Left ventricle myocardium inferior (tissue), 1 donor: ENCODE data around the gene C19orf25. TPM values are rescaled to one million over a fixed set of nuclear protein-coding genes. Genes with fewer than 3 reads are reported as not detected.

Experiments used
- DNase-seq: peaks from one replicate; pipeline ENCODE4 v3.0.0-alpha.2; 2020
- H3K27ac ChIP-seq: fragments of 200-600 bp; replicated peaks from 2 replicates; pipeline ENCODE4 v1.8.0; 2021
- H3K27me3 ChIP-seq: fragments of 200-600 bp; 2 replicates; pipeline ENCODE4 v1.8.0; 2021; ENCODE audit warnings: low read depth
- H3K36me3 ChIP-seq: fragments of 200-600 bp; 2 replicates; pipeline ENCODE4 v1.8.0; 2021
- H3K4me1 ChIP-seq: fragments of 200-600 bp; 2 replicates; pipeline ENCODE4 v1.8.0; 2021
- H3K4me3 ChIP-seq: fragments of 200-600 bp; 2 replicates; pipeline ENCODE4 v1.8.0; 2021; ENCODE audit warnings: mild to moderate bottlenecking, moderate library complexity
- H3K9me3 ChIP-seq: fragments of 200-600 bp; replicated peaks from 2 replicates; pipeline ENCODE4 v1.8.0; 2021
- intact Hi-C: fragments of 100-400 bp; cut with micrococcal nuclease; formaldehyde crosslinking; loops from one replicate; pipeline ENCODE4 v1.11.0; 2022
- total RNA-seq: library from RNA; stranded (reverse); fragmentation: NEBNext Ultra II Directional; extraction: Animal tissue kit (Norgen Biotek cat#: 25700); gene quantifications from one replicate; pipeline ENCODE4 v1.2.1, GENCODE V29; 2021
- TF ChIP-seq, protein P1 (sequence below): fragments of 200-600 bp; IDR thresholded peaks from 2 replicates; pipeline ENCODE4 v1.8.0; 2021; ENCODE audit warnings: antibody characterized with exemption, mild to moderate bottlenecking, borderline replicate concordance
- donor health status: DM: no; HTN: yes; CAD: no; lungs with severe emphysema.

C19orf25 gene
- total RNA-seq, 1 donor from 2014 or later = 16.1 TPM

DNA sequence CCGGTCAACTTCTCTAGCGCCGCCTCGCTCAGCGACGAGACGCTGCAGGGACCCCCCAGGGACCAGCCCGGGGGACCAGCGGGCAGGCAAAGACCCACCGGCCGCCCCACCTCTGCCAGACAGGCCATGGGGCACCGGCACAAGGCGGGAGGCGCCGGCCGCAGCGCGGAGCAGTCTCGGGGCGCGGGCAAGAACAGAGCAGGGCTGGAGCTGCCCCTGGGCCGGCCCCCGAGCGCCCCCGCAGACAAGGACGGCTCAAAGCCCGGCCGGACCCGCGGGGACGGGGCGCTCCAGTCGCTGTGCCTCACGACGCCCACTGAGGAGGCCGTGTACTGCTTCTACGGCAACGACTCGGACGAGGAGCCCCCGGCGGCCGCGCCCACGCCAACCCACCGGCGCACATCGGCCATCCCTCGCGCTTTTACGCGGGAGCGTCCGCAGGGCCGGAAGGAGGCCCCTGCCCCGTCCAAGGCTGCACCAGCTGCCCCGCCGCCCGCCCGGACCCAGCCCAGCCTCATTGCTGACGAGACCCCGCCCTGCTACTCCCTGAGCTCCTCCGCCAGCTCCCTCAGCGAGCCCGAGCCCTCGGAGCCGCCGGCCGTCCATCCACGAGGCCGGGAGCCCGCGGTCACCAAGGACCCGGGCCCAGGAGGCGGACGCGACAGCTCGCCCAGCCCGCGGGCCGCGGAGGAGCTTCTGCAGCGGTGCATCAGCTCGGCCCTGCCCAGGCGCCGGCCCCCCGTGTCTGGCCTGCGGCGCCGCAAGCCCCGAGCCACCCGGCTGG is 11.3 kb downstream of the C19orf25 start:
- Histone ChIP-seq H3K27ac (no peak overlapping the region), H3K27me3 (peaks cover 87% of the 10 kb centered on the region), H3K36me3 (no peaks in the 10 kb centered on the region), H3K4me1 (peaks cover 70% of the 10 kb centered on the region), H3K9me3 (no peaks in the 10 kb centered on the region), H3K4me3 (peak overlapping the region; percentile 75)
- intact Hi-C loops = no loop called here
- TF ChIP-seq, protein P1, sequence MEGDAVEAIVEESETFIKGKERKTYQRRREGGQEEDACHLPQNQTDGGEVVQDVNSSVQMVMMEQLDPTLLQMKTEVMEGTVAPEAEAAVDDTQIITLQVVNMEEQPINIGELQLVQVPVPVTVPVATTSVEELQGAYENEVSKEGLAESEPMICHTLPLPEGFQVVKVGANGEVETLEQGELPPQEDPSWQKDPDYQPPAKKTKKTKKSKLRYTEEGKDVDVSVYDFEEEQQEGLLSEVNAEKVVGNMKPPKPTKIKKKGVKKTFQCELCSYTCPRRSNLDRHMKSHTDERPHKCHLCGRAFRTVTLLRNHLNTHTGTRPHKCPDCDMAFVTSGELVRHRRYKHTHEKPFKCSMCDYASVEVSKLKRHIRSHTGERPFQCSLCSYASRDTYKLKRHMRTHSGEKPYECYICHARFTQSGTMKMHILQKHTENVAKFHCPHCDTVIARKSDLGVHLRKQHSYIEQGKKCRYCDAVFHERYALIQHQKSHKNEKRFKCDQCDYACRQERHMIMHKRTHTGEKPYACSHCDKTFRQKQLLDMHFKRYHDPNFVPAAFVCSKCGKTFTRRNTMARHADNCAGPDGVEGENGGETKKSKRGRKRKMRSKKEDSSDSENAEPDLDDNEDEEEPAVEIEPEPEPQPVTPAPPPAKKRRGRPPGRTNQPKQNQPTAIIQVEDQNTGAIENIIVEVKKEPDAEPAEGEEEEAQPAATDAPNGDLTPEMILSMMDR = no peak
- no peak for DNase-seq

DNA sequence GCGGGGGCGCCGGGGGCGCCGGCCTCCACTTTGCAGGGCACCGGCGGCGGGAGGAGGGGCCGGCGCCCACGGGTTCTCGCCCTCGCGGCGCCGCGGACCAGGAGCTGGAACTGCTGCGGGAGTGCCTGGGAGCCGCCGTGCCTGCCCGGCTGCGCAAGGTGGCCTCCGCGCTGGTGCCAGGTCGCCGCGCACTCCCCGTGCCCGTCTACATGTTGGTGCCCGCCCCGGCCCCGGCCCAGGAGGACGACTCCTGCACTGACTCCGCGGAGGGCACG is 11.9 kb downstream of the C19orf25 start:
- intact Hi-C loops = no loop called here
- Histone ChIP-seq H3K36me3 (no peaks in the 10 kb centered on the region), H3K4me1 (peaks cover 69% of the 10 kb centered on the region), H3K27ac (no peak overlapping the region), H3K4me3 (peak overlapping the region; percentile 75), H3K27me3 (peaks cover 82% of the 10 kb centered on the region), H3K9me3 (no peaks in the 10 kb centered on the region)
- TF ChIP-seq, protein P1 = no peak
- DNase-seq = no peak

DNA sequence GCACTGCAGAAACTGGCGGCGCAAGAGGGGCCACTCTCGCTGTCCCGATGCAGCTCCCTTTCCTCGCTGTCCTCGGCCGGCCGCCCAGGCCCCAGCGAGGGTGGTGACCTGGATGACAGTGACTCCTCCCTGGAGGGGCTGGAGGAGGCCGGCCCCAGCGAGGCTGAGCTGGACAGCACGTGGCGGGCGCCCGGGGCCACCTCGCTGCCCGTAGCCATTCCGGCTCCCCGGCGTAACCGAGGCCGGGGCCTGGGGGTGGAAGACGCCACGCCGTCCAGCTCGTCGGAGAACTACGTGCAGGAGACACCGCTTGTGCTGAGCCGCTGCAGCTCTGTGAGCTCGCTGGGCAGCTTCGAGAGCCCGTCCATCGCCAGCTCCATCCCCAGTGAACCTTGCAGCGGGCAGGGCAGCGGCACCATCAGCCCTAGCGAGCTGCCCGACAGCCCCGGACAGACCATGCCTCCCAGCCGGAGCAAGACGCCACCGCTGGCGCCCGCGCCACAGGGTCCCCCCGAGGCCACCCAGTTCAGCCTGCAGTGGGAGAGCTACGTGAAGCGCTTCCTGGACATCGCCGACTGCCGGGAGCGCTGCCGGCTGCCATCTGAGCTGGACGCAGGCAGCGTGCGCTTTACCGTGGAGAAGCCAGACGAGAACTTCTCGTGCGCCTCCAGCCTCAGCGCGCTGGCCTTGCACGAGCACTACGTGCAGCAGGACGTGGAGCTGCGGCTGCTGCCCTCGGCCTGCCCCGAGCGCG is 12.4 kb downstream of the C19orf25 start:
- H3K4me1 ChIP-seq = peaks cover 64% of the 10 kb centered on the region
- DNase-seq = no peak
- intact Hi-C loops = no loop called here
- H3K9me3 ChIP-seq = no peaks in the 10 kb centered on the region
- H3K36me3 ChIP-seq = no peaks in the 10 kb centered on the region
- H3K4me3 ChIP-seq = peak overlapping the region; percentile 75
- H3K27me3 ChIP-seq = peaks cover 77% of the 10 kb centered on the region
- TF ChIP-seq, protein P1 = no peak
- no peak overlapping the region for H3K27ac ChIP-seq

DNA sequence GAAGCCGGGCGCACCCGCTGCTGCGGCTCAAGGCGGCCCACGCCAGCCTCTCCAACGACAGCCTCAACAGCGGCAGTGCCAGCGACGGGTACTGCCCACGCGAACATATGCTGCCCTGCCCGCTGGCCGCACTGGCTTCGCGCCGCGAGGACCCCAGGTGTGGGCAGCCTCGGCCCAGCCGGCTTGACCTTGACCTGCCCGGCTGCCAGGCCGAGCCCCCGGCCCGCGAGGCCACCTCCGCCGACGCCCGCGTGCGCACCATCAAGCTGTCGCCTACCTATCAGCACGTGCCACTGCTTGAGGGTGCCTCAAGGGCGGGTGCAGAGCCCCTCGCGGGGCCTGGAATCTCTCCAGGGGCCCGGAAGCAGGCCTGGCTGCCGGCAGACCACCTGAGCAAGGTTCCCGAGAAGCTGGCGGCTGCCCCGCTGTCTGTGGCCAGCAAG is 13.0 kb downstream of the C19orf25 start:
- peak overlapping the region; percentile 42 for H3K4me3 ChIP-seq
- TF ChIP-seq, protein P1 = no peak
- H3K4me1 ChIP-seq = peaks cover 58% of the 10 kb centered on the region
- intact Hi-C loops = no loop called here
- peaks cover 3% of the 10 kb centered on the region for H3K36me3 ChIP-seq
- H3K27me3 ChIP-seq = peaks cover 71% of the 10 kb centered on the region
- no peaks in the 10 kb centered on the region for H3K9me3 ChIP-seq
- DNase-seq = no peak
- H3K27ac ChIP-seq = no peak overlapping the region

DNA sequence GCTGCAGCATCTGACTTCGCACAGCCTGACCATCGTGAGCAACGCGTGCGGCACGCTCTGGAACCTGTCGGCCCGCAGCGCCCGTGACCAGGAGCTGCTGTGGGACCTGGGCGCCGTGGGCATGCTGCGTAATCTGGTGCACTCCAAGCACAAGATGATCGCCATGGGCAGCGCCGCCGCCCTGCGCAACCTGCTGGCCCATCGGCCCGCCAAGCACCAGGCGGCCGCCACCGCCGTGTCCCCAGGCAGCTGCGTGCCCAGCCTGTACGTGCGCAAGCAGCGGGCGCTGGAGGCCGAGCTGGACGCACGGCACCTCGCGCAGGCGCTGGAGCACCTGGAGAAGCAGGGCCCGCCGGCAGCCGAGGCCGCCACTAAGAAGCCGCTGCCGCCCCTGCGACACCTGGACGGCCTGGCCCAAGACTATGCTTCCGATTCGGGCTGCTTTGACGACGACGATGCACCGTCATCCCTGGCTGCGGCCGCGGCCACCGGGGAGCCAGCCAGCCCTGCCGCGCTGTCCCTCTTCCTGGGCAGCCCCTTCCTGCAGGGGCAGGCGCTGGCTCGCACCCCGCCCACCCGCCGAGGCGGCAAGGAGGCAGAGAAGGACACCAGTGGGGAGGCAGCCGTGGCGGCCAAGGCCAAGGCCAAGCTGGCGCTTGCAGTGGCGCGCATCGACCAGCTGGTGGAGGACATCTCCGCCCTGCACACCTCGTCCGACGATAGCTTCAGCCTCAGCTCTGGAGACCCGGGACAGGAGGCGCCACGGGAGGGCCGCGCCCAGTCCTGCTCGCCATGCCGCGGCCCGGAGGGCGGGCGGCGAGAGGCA is 13.6 kb downstream of the C19orf25 start:
- Histone ChIP-seq H3K27ac (no peak overlapping the region), H3K27me3 (peaks cover 64% of the 10 kb centered on the region), H3K36me3 (peaks cover 8% of the 10 kb centered on the region), H3K9me3 (no peaks in the 10 kb centered on the region), H3K4me3 (peak overlapping the region; percentile 42), H3K4me1 (peaks cover 52% of the 10 kb centered on the region)
- TF ChIP-seq, protein P1 = peak; percentile 70
- DNase-seq = no peak
- intact Hi-C loops = no loop called here
